ENCODE results near the gene MEIOB. TPM values are rescaled to one million over a fixed set of nuclear protein-coding genes. Genes with fewer than 3 reads are reported as not detected.

The MEIOB gene
- total RNA-seq, 1 experiment from 2014 or later = 1.3 TPM

DNA sequence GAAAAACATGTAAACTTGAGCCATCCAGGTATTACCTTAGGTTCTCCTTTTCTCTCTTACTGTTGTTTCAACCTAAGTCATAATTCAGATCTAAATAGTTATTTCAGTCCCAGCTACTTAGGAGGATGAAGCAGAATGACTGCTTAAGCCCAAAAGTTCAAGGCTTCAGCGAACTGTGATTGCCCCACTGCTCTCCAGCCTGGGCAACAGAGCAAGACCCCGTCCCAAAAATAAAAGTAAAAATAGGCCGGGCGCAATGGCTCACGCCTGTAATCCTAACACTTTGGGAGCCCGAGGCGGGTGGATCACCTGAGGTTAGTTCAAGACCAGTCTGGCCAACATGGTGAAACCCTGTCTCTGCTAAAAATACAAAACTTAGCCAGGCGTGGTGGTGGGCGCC lies 9.6 kb downstream of the MEIOB start:
- peaks cover 0 to 2% (median 0%) of the 10 kb centered on the region in 3 experiments; a peak in 1 of 7 replicates for H3K36me3 Mint-ChIP-seq (ENCODE audit: insufficient read depth in 1 of 3, low read depth in 3 of 3)
- H4K91ac ChIP-seq (ENCODE audit: insufficient read length, low read depth, low read length) = no peak overlapping the region
- no peak overlapping the region for H2BK120ac ChIP-seq (ENCODE audit: low read depth, low read length, poor library complexity, severe bottlenecking)
- H4K8ac ChIP-seq (replicated peaks; ENCODE audit: insufficient read length, low read depth, low read length) = no peak overlapping the region
- WGBS (ENCODE audit: extremely low coverage, insufficient read length, low lambda C conversion rate) = no CpG with 5 or more reads among the region's 9 CpGs
- no peak overlapping the region for H3T11ph ChIP-seq (ENCODE audit: low read length)
- no peak overlapping the region for H3K4me2 ChIP-seq (ENCODE audit: insufficient read depth, insufficient read length, low read length)
- no peaks in the 10 kb centered on the region for H3K23me2 ChIP-seq (ENCODE audit: insufficient read length, low read depth, low read length, poor library complexity, severe bottlenecking)
- H3K14ac ChIP-seq (ENCODE audit: insufficient read depth, low read length) = no peak overlapping the region
- no peaks in the 10 kb centered on the region for H4K20me1 ChIP-seq (ENCODE audit: control insufficient read depth, insufficient read depth, insufficient read length)
- H3K27ac Mint-ChIP-seq = no peak overlapping the region
- TF ChIP-seq, protein P1, sequence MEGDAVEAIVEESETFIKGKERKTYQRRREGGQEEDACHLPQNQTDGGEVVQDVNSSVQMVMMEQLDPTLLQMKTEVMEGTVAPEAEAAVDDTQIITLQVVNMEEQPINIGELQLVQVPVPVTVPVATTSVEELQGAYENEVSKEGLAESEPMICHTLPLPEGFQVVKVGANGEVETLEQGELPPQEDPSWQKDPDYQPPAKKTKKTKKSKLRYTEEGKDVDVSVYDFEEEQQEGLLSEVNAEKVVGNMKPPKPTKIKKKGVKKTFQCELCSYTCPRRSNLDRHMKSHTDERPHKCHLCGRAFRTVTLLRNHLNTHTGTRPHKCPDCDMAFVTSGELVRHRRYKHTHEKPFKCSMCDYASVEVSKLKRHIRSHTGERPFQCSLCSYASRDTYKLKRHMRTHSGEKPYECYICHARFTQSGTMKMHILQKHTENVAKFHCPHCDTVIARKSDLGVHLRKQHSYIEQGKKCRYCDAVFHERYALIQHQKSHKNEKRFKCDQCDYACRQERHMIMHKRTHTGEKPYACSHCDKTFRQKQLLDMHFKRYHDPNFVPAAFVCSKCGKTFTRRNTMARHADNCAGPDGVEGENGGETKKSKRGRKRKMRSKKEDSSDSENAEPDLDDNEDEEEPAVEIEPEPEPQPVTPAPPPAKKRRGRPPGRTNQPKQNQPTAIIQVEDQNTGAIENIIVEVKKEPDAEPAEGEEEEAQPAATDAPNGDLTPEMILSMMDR (conservative IDR thresholded peaks at IDR 0.05) = no peak
- peaks cover 60% of the 10 kb centered on the region for H3K27me3 Mint-ChIP-seq (ENCODE audit: low read depth)
- H2AK5ac ChIP-seq (ENCODE audit: insufficient read length, low read length) = no peak overlapping the region
- no peak overlapping the region for H3K56ac ChIP-seq (ENCODE audit: insufficient read length, low read depth, low read length)
- no peaks in the 10 kb centered on the region for H3K79me2 ChIP-seq (ENCODE audit: insufficient read depth, low read length)
- H3K27me3 ChIP-seq (ENCODE audit: insufficient read depth, low read length) = no peaks in the 10 kb centered on the region
- H3K79me1 ChIP-seq (ENCODE audit: insufficient read depth, low read depth, low read length, poor library complexity, severe bottlenecking) = no peaks in the 10 kb centered on the region
- no peak overlapping the region for H3K4ac ChIP-seq (ENCODE audit: low read depth, low read length)
- no peak overlapping the region for H2BK12ac ChIP-seq (ENCODE audit: insufficient read length, low read depth, low read length)
- H3K23ac ChIP-seq (ENCODE audit: insufficient read length, low read depth, low read length) = no peak overlapping the region
- H3K9me3 Mint-ChIP-seq = no peaks in the 10 kb centered on the region
- H3K27ac ChIP-seq (ENCODE audit: insufficient read length, low read depth, low read length) = no peak overlapping the region
- H3K4me3 Mint-ChIP-seq = no peak overlapping the region
- H2BK5ac ChIP-seq (ENCODE audit: insufficient read length, low read length) = no peak overlapping the region
- no peaks in the 10 kb centered on the region for H3K9me3 ChIP-seq (ENCODE audit: control insufficient read depth, low read depth, low read length)
- no peak overlapping the region for H3K9ac ChIP-seq (ENCODE audit: extremely low read depth, insufficient read length, low read length)
- no peaks in the 10 kb centered on the region for H3K4me1 Mint-ChIP-seq
- no peak overlapping the region for H2BK15ac ChIP-seq (ENCODE audit: low read depth, low read length)
- no peak overlapping the region for H3K18ac ChIP-seq (ENCODE audit: insufficient read length, low read depth, low read length)
- no peak overlapping the region for H4K5ac ChIP-seq (ENCODE audit: insufficient read length, low read depth, low read length)
- H2AFZ ChIP-seq (ENCODE audit: low read length) = no peak overlapping the region
- no peak for DNase-seq
- no peaks in the 10 kb centered on the region for H3K4me1 ChIP-seq (ENCODE audit: insufficient read depth, low read length)
- no peak overlapping the region for H2BK20ac ChIP-seq (ENCODE audit: low read depth, low read length, poor library complexity, severe bottlenecking)

Data from H9 (cell line).